B cell (primary cell): ENCODE results near the gene BCAP29. TPM values are rescaled to one million over a fixed set of nuclear protein-coding genes. Genes with fewer than 3 reads are reported as not detected.

ENCODE experiments used
- ATAC-seq: fragments of 200-7000 bp; cut with Tn5 transposase; one replicate; pipeline ENCODE4 v1.10.0; 2021; ENCODE audit warnings: low read depth, mild to moderate bottlenecking, moderate number of reproducible peaks, moderate library complexity
- CTCF ChIA-PET: fragments of 350-600 bp; sonication (Branson Sonifier 250); formaldehyde crosslinking; loops from one replicate; lab custom pipeline; 2021; ENCODE audit warnings: antibody characterized with exemption, inconsistent platforms; lab: Charles Lee
- POLR2A ChIA-PET: fragments of 350-600 bp; sonication (Branson Sonifier 250); formaldehyde crosslinking; loops from one replicate; lab custom pipeline; 2021; ENCODE audit warnings: antibody characterized with exemption; lab: Charles Lee
- DNase-seq: peaks from one replicate; pipeline ENCODE4 v3.0.0; 2013
- H2AFZ ChIP-seq: 2 replicates; pipeline ENCODE4 v1.6.1; 2012; ENCODE audit warnings: mild to moderate bottlenecking, low read depth, low read length; ENCODE audit not compliant: insufficient read depth, poor library complexity, severe bottlenecking
- H3K27ac ChIP-seq, 2 donors: 1 replicate in 1 of 2; 2 replicates in 1 of 2; pipeline ENCODE4 v1.5.1; 2012 to 2013; ENCODE audit warnings: low read length in 2 of 2, mild to moderate bottlenecking in 2 of 2, moderate library complexity in 1 of 2
- H3K27me3 ChIP-seq, 4 experiments: fragments of 200-600 bp in 1 of 4; sonication (generic) in 1 of 4; replicated peaks in 1 of 4; 1 replicate in 2 of 4; 2 replicates in 2 of 4; pipeline versions ENCODE4 v1.6.1 to v1.7.0; 2013 to 2016; ENCODE audit warnings: low read length in 3 of 4, mild to moderate bottlenecking in 2 of 4, mixed read lengths in 1 of 4, moderate library complexity in 1 of 4; ENCODE audit not compliant: insufficient read depth in 4 of 4, control insufficient read depth in 3 of 4; ENCODE audit errors: control extremely low read depth in 1 of 4
- H3K36me3 ChIP-seq, 2 experiments: replicated peaks in 1 of 2; 1 replicate in 1 of 2; 2 replicates in 1 of 2; pipeline versions ENCODE4 v1.6.1 to v1.7.1; 2013; ENCODE audit warnings: low read length in 1 of 2; ENCODE audit not compliant: insufficient read depth in 2 of 2, control insufficient read depth in 1 of 2; ENCODE audit errors: control extremely low read depth in 1 of 2, extremely low read depth in 1 of 2
- H3K4me1 ChIP-seq, 2 donors: fragments of 200-600 bp in 1 of 2; sonication (generic) in 1 of 2; 1 replicate in 1 of 2; 2 replicates in 1 of 2; pipeline versions ENCODE4 v1.5.1 to v1.6.1; 2013 to 2017; ENCODE audit warnings: low read length in 2 of 2; ENCODE audit not compliant: control insufficient read depth in 2 of 2, insufficient read depth in 2 of 2
- H3K4me2 ChIP-seq: replicated peaks from 2 replicates; pipeline ENCODE3; 2012; ENCODE audit warnings: mild to moderate bottlenecking, low read depth, low read length; ENCODE audit not compliant: poor library complexity, severe bottlenecking
- H3K4me3 ChIP-seq, 5 experiments: fragments of 200-600 bp in 1 of 5; sonication (generic) in 1 of 5; 1 replicate in 3 of 5; 2 replicates in 2 of 5; pipeline versions ENCODE4 v1.5.1 to v1.7.0; 2011 to 2016; ENCODE audit warnings: low read length in 4 of 5, mild to moderate bottlenecking in 4 of 5, low read depth in 2 of 5, control low read depth in 1 of 5, moderate library complexity in 1 of 5; ENCODE audit not compliant: insufficient read depth in 1 of 5; ENCODE audit errors: control extremely low read depth in 1 of 5, extremely low read depth in 1 of 5
- H3K79me2 ChIP-seq: fragments of 200-600 bp; sonication (generic); one replicate; pipeline ENCODE4 v1.6.0; 2016; ENCODE audit warnings: low read length; ENCODE audit not compliant: control insufficient read depth, insufficient read depth
- H3K9ac ChIP-seq: fragments of 200-600 bp; sonication (generic); 2 replicates; pipeline ENCODE4 v1.6.1; 2017; ENCODE audit warnings: mild to moderate bottlenecking, low read length, moderate library complexity
- H3K9me3 ChIP-seq, 3 donors: one replicate each; pipeline versions ENCODE4 v1.6.1 to v1.7.1; 2013; ENCODE audit warnings: low read length in 2 of 3; ENCODE audit not compliant: control insufficient read depth in 2 of 3, insufficient read depth in 1 of 3; ENCODE audit errors: control extremely low read depth in 1 of 3
- H4K20me1 ChIP-seq: 2 replicates; pipeline ENCODE4 v1.6.0; 2012; ENCODE audit warnings: mild to moderate bottlenecking, low read length; ENCODE audit not compliant: insufficient read depth, control insufficient read depth, poor library complexity, severe bottlenecking
- H3K27ac Mint-ChIP-seq: one replicate; pipeline ENCODE4 v1.8.0; 2021; ENCODE audit warnings: mixed read lengths
- H3K27me3 Mint-ChIP-seq: one replicate; pipeline ENCODE4 v1.8.0; 2021; ENCODE audit warnings: mixed read lengths
- H3K4me1 Mint-ChIP-seq: one replicate; pipeline ENCODE4 v1.8.0; 2021; ENCODE audit warnings: mixed read lengths
- H3K4me3 Mint-ChIP-seq: one replicate; pipeline ENCODE4 v1.8.0; 2021; ENCODE audit warnings: mixed read lengths
- H3K9me3 Mint-ChIP-seq: one replicate; pipeline ENCODE4 v1.8.0; 2022; ENCODE audit warnings: mixed read lengths; ENCODE audit not compliant: insufficient read depth
- CTCF ChIP-seq: fragments of 200-600 bp; IDR thresholded peaks from one replicate; pipeline ENCODE4 v1.8.0; 2022; ENCODE audit warnings: antibody characterized with exemption, mild to moderate bottlenecking
- EZH2 ChIP-seq: IDR thresholded peaks from 2 replicates; pipeline ENCODE4 v1.6.1; 2012; ENCODE audit warnings: borderline replicate concordance, low read depth, mild to moderate bottlenecking, moderate library complexity, low read length; ENCODE audit not compliant: insufficient read depth, poor library complexity, severe bottlenecking
- WGBS: methylation state at CpG from one replicate; pipeline ENCODE4 v1.1.5; 2013; ENCODE audit warnings: missing lambda C conversion rate; ENCODE audit not compliant: insufficient coverage; 5-methylcytosine and 5-hydroxymethylcytosine counted together
- intact Hi-C: fragments of 100-400 bp; cut with micrococcal nuclease; formaldehyde crosslinking; loops from one replicate; pipeline ENCODE4 v1.10.0; 2022
- polyA plus RNA-seq: library from polyadenylated mRNA; depleted of rRNA; stranded (reverse); fragments of >200 nt; gene quantifications from 2 replicates; pipeline ENCODE4 v1.2.3, GENCODE V29; 2012
- total RNA-seq, 2 donors: library from RNA; stranded (reverse); fragments of 120-200 nt in 1 of 2; gene quantifications; 1 replicate in 1 of 2; 2 replicates in 1 of 2; pipeline versions ENCODE4 v1.2.3 to v1.2.4, GENCODE V29; 2013 to 2022

BCAP29 gene
- total and polyA plus RNA-seq, 2 donors (not counting 1 experiment from before 2014, with no cell fraction given): 24.6 to 27.3 TPM

DNA sequence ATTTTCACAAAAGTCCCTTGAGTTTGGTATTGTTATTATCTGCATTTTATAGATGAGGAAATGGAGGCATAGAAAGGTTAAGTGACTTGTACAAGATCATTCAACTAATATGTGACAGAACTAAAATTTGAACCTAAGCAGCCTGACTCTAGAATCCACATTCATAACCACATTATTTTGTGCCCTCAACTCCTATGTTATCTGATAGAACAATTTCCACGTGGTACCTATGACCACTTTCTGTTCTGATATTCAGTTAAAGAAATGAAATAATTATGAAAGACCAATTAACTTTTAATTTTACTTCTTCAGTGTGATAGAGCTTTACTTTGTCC, 17.5 kb downstream of the BCAP29 start:
- TF ChIP-seq CTCF: no peak
- no peak for TF ChIP-seq EZH2
- Histone ChIP-seq H3K4me2 (no peak overlapping the region), H3K27ac (no peak overlapping the region), H3K9me3 (no peaks in the 10 kb centered on the region), H3K4me1 (no peaks in the 10 kb centered on the region), H3K36me3 (peaks cover 7 to 19% of the 10 kb centered on the region in 2 experiments), H3K9ac (no peak overlapping the region), H3K79me2 (no peaks in the 10 kb centered on the region), H2AFZ (no peak overlapping the region), H3K27me3 (no peaks in the 10 kb centered on the region), H4K20me1 (no peaks in the 10 kb centered on the region), H3K4me3 (no peak overlapping the region)
- ChIA-PET CTCF (interaction anchor here (1.4 to 1.6 kb wide), 2 partner anchors 22 to 64 kb away, joined by 4 read pairs; no protein-coding TSS in a partner anchor), POLR2A (no interaction called here)
- no CpG with 5 or more reads among the region's 1 CpG for WGBS
- no peaks in the 10 kb centered on the region for H3K9me3 Mint-ChIP-seq
- H3K4me3 Mint-ChIP-seq: no peak overlapping the region
- ATAC-seq (no peak), DNase-seq (no peak)
- H3K4me1 Mint-ChIP-seq: no peaks in the 10 kb centered on the region
- H3K27ac Mint-ChIP-seq: no peak overlapping the region
- no peaks in the 10 kb centered on the region for H3K27me3 Mint-ChIP-seq
- intact Hi-C loops: no loop called here

DNA sequence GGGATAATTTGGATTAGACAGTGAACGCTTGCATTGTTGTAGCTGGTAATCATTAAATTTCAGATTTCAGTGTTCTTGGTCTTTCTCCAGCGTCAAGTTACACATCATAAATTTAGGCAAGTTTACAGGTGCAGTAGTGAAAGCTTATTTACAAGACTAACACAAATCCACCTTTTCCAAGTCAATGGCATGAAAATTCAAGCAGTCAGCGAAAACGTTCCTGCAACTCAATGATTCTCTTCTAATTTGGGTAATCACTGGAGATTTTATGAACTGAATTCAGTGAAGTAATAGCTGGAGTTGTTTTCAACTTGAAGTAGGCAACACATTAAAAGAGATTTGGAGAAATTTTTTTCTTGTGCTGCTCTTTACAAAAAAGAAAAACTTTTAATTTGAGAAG, 17.9 kb downstream of the BCAP29 start:
- H3K9me3 Mint-ChIP-seq: no peaks in the 10 kb centered on the region
- no peak overlapping the region for H2AFZ ChIP-seq

More for the DNA sequence above, 17.9 kb downstream of the BCAP29 start:
- peaks cover 7 to 19% of the 10 kb centered on the region in 2 experiments for H3K36me3 ChIP-seq
- no peak overlapping the region for H3K9ac ChIP-seq
- ChIA-PET CTCF (interaction anchor here (1.4 to 1.6 kb wide), 2 partner anchors 22 to 64 kb away, joined by 4 read pairs; no protein-coding TSS in a partner anchor), POLR2A (no interaction called here)
- TF ChIP-seq CTCF: no peak
- no peak for TF ChIP-seq EZH2
- DNase-seq: no peak
- Mint-ChIP-seq H3K4me3 (no peak overlapping the region), H3K27ac (no peak overlapping the region), H3K27me3 (no peaks in the 10 kb centered on the region), H3K4me1 (no peaks in the 10 kb centered on the region)
- no peak overlapping the region for H3K4me3 ChIP-seq
- H3K4me2 ChIP-seq: no peak overlapping the region
- ATAC-seq: no peak
- WGBS: no CpG with 5 or more reads among the region's 4 CpGs
- H3K79me2 ChIP-seq: no peaks in the 10 kb centered on the region
- intact Hi-C loops: no loop called here
- H3K9me3 ChIP-seq: no peaks in the 10 kb centered on the region
- H3K4me1 ChIP-seq: no peaks in the 10 kb centered on the region
- H3K27me3 ChIP-seq: no peaks in the 10 kb centered on the region
- no peaks in the 10 kb centered on the region for H4K20me1 ChIP-seq
- H3K27ac ChIP-seq: no peak overlapping the region
